D721Med (cell line): ENCODE results near the gene KCTD13.
"Not testable (repeated sequence)": the region's sequence is repeated elsewhere in the genome, so short reads cannot be mapped to it uniquely, and the experiment has no call there.

Experiments used
- DNase-seq: peaks from one replicate; pipeline ENCODE4 v3.0.0; 2011; ENCODE audit warnings: low spot score; ENCODE audit not compliant: insufficient read length
- FAIRE-seq: peaks from 2 replicates; lab custom pipeline; 2011; peaks lifted over from hg19 to GRCh38; lab: Jason Lieb, UNC
- TF ChIP-seq, protein P1 (sequence below): IDR thresholded peaks from 2 replicates; pipeline ENCODE4 v1.5.1; 2012; ENCODE audit warnings: mild to moderate bottlenecking, control low read depth; ENCODE audit not compliant: insufficient read depth; ENCODE audit errors: missing control alignments

KCTD13 gene

DNA sequence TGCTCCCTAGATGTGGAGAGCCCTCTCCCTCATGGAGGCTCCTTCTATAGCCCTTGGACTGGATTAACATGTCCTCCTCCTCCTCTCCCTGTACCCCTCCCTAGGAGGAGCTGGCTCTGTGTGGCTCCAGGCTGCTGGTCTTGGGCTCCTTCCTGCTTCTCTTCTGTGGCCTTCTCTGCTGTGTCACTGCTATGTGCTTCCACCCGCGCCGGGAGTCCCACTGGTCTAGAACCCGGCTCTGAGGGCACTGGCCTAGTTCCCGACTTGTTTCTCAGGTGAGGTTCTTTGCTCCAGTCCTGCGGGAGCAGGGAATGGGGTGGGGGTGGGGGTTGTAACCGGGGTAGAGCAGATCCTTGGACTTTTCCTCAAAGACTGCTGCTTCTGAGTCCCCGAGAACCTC, 45.3 kb upstream of the KCTD13 start:
- no peak for DNase-seq
- FAIRE-seq, result no peak
- TF ChIP-seq, protein P1, sequence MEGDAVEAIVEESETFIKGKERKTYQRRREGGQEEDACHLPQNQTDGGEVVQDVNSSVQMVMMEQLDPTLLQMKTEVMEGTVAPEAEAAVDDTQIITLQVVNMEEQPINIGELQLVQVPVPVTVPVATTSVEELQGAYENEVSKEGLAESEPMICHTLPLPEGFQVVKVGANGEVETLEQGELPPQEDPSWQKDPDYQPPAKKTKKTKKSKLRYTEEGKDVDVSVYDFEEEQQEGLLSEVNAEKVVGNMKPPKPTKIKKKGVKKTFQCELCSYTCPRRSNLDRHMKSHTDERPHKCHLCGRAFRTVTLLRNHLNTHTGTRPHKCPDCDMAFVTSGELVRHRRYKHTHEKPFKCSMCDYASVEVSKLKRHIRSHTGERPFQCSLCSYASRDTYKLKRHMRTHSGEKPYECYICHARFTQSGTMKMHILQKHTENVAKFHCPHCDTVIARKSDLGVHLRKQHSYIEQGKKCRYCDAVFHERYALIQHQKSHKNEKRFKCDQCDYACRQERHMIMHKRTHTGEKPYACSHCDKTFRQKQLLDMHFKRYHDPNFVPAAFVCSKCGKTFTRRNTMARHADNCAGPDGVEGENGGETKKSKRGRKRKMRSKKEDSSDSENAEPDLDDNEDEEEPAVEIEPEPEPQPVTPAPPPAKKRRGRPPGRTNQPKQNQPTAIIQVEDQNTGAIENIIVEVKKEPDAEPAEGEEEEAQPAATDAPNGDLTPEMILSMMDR, result no peak

DNA sequence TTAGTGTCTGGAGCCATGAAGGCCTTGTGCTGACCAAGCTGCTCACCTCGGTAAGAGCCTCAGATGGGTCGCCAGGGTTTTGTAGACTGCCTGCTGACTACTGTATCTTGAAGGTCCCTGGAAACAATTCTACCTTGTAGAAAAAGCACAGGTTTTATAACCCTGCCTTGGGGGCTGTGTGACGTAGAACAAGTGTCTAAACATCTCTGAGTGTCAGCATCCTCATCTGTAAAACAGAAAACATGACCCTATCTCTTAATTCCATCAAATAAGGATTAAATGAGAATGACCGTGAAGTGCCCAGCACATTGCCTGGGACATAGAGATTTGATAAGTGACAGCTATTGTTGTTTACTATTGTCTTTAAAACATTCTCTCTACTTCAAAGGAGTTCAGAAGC, 42.2 kb upstream of the KCTD13 start:
- DNase-seq (no peak), FAIRE-seq (no peak)
- TF ChIP-seq, protein P1, result no peak

DNA sequence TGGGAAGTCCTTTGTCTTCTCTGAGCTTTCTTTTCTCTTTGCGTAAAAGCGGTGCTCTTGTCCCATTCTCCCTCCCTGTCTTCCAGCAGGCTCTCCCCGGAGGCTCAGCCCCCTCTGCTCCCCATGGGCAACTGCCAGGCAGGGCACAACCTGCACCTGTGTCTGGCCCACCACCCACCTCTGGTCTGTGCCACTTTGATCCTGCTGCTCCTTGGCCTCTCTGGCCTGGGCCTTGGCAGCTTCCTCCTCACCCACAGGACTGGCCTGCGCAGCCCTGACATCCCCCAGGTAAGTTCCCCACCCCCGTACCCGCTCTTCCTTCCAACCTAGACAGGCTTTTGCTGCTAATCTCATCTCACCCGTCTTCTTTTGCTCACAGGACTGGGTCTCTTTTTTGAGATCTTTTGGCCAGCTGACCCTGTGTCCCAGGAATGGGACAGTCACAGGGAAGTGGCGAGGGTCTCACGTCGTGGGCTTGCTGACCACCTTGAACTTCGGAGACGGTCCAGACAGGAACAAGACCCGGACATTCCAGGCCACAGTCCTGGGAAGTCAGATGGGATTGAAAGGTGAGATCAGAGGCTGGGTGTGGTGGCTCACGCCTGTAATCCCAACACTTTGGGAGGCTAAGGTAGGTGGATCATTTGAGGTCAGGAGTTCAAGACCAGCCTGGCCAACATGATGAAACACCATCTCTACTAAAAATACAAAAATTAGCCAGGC, 37.2 kb upstream of the KCTD13 start:
- TF ChIP-seq, protein P1, result no peak

DNA sequence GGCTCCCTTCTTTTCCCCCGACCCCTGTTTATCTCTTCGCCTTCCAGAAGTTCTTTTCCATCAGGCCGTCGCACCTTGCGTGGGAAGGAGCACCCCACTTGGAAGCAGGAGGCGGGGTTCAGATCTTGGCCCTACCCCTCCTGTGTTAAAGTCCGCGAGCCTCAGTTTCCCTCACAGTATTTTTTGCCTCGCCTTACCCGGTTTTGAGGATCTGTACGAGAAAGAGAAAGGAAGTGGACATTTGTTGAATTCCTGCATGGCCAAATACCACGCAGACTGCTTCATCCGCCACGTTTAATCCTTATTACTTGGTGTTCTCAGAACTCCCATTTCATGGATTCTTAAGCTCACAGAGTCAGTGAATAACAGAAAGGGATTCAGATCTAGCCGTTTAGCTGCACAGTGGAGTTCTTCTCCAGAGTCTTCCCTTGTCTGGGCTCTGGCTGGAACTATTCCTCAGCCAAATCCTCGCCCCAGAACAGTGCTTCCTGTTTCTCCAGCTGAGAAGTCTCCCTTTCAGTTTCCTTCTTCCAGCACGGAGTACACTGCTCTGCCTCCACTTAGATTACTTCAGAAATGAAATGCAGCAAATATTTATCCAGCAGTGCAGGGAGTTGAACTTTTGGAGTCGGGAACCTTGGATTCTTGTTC, 36.4 kb upstream of the KCTD13 start:
- DNase-seq (no peak), FAIRE-seq (no peak)
- TF ChIP-seq, protein P1, result no peak

More for the DNA sequence above, 37.2 kb upstream of the KCTD13 start:
- FAIRE-seq, result no peak
- DNase-seq, result no peak

DNA sequence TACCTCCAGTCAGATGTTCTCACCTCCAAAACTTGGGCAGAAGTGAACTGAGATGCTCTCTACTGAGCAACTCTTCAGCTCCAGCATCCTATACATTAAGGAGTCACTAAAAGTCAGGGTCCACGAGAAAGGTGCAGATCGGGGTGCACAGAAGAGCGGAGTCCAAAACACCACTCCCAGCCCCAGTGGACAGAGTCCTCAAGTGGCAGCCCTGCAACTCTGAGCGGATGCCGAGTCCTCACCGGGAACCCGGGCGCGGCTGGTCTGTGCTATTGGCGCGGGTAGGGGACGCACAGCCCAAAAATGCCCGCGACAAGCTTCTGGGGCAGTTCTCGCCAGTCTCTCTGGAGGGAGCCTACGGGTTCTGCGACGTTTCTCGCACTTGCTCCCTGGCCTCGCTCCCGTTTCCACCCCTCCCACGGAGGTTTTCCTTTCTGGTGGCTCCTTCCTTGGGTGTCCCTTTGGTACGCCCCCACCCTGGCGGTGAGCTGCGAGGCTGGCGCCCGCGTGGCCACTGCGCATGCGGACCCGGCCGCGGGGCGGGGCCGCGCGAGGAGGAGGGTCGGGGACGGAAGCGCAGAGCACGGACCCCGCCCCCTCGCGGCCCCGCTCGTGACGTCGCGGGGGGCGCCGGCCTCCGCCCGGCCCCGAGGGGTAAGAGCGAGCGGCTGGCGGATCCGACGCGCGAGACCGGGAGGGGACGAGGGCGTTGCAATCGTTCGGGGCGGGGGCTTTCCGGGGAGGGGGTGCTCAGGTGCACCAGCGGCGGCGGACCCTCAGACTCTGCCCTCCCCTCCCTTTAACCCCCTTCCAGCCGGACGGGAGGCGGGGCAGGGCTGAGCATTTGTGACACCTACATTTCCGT, 35.7 kb upstream of the KCTD13 start, which contains the start of gene TMEM219:
TSS of gene TMEM219 (plus strand) at position 601 of the 865 bp plus-strand sequence. CDS start 1,065 bp downstream, outside the sequence.
- TF ChIP-seq, protein P1, result no peak
- peak; percentile 87 for DNase-seq

DNA sequence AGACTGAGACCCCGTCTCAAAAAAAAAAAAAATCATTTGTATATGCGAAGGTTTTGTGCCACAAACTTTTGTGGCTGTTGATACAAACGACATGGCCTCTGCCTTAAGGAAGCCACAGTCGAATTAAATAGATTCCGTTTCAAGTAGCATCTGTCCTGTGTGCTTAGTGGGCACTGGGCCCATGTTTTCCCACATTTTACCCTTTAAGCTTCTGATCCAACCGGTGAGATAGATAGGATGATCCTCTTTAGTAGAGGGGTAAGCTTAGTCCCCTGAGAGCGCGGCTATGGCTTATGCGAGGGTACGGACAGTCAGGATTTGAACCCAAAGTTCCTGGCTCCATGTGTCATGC, 35.1 kb upstream of the KCTD13 start:
- FAIRE-seq (no peak), DNase-seq (no peak)
- TF ChIP-seq, protein P1, result no peak

More for the DNA sequence above, 35.7 kb upstream of the KCTD13 start, which contains the start of gene TMEM219:
- FAIRE-seq, result no peak

DNA sequence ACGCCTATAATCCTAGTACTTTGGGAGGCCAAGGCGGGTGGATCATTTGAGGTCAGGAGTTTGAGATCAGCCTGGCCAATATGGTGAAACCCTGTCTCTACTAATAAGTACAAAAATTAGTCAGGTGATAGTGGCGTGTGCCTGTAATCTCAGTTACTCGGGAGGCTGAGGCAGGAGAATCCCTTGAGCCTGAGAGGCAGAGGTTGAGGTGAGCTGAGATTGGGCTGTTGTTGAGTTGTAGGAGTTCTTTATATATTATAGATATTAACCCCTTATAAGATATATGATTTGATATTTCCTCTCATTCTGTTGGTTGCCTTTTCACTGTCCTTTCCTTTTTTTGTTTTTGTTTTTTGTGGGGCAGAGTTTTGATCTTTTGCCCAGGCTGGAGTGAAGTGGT, 33.8 kb upstream of the KCTD13 start:
- FAIRE-seq, DNase-seq: not testable (repeated sequence)
